SKM-1 treated with dmso at 0.1 percent for 144 hours (cell line): Measurements from ENCODE around the gene GIMD1.
"Not testable (repeated sequence)": the region's sequence is repeated elsewhere in the genome, so short reads cannot be mapped to it uniquely, and the experiment has no call there.

Experiments used
- DNase-seq: peaks from one replicate; lab custom pipeline; 2025; ENCODE audit not compliant: unreplicated experiment; lab: John Stamatoyannopoulos, UW

The GIMD1 gene

DNA sequence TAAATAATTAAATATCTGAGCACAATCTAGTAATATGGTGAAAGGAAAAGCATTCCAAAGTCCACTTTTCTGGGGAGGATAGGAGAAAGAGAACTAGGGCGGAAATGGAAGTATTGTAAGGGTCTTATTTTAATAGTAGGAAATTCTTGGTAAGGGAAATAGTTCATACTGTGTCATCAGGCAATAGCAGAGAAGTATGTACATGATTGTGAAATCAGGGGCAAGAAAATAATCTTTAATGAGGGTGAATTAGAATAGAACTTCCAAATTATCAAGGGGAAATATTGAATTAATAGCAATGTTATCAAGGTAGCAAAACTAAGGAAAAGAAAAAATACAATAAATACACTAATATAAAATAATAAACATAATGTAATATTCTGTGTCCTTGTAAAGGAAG, 14.8 kb downstream of the GIMD1 start:
- no peak for DNase-seq

DNA sequence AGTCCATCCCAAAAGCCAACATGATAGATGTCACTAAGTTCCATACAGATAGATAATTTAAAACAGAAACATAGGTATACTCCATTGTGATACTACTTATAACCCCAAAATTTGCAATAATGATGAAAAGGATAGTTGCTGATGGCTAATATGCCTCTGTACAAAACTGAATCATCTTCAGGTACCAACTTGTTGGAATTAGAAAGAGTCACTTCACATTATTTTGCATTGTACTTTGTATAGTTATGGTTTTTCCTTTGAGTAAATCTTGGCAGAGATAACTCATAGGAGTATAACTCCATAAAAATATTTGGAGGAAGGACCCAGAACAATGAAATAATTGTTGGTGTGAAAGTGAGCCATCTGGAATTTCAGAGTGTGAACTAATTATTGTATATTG, 17.6 kb downstream of the GIMD1 start:
- DNase-seq, result no peak

DNA sequence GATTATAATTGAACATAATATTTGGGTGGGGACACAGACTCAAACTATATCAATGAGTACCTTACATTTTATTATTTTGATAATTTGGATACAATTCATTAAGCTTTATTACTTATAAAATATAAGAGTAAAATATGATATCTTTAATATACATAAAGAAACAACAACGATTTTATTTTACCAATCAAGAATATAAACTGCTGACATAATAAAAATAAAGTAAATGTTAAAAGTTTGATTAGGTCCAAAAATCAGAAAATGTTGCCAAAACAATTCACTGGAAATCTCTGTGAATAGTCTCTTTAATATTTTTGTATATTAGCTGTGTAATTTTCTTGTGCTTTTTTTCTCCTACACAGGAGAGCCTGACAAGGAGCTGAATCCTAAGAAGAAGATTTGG, 21.4 kb downstream of the GIMD1 start:
- DNase-seq, result no peak

DNA sequence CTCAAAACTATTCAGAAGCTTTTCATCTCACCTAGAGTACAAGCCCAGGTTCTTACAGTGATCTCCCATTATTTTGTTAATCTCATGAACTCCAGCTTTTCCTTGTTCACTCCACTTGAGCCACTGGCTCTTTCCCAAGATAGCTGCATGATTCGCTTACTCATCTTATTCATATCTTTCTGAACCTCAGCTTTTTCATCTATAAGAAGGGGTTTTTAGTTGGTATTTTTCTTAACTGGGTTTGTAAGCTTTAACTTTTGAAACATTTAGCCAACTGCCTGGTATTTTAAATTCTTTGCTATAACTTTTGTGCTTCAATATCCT, 24.0 kb downstream of the GIMD1 start:
- DNase-seq, result no peak

DNA sequence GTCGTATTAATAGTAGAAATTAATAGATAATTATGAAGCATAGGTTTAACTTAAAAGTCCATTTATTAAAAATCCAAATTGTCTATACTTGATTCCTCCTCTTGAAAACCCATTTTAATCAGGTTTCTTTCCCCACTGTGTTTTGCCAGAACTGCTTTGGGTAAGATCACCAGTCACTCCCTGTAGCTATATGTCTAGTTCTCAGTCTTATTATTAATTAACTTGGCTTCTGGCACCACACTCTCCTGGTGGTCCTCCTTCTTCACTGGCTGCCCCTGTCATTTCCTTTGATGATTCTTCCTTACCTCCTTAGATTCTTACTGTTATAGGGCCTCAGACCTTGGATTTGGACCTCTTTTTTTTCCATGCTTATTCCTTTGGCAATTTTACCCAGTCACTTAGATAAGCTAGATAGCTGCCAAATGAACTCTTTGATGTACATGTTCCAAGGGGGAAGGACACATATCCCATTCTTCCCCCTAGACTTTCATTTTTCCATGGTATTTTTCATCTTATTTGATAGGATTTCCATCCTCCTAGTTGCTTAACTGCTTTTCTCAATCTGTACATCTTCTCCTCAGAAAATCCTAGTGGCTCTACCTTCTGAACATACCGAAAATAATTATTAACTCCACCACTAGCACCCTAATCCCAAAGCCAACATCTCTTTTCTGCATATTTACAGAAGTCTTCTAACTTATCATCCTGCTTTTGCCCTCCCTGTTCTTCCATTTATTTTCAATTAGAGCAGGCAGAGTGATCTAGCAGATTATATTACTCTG, 24.5 kb downstream of the GIMD1 start:
- no peak for DNase-seq

DNA sequence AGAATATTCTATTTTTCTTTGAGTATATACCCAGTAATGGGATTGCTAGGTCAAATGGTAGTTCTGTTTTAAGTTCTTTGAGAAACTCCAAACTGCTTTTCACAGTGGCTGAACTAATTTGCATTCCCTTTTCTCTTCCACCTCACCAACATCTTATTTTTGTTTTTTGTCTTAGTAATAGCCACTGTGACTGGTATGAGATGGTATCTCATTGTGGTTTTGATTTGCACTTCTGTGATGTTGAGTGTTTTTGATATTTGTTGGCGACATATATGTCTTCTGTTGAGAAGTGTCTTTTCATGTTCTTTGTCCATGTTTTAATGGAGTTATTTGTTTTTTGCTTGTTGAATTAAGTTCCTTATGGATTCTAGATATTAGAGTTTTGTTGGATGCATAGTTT, 27.8 kb downstream of the GIMD1 start:
- no peak for DNase-seq

DNA sequence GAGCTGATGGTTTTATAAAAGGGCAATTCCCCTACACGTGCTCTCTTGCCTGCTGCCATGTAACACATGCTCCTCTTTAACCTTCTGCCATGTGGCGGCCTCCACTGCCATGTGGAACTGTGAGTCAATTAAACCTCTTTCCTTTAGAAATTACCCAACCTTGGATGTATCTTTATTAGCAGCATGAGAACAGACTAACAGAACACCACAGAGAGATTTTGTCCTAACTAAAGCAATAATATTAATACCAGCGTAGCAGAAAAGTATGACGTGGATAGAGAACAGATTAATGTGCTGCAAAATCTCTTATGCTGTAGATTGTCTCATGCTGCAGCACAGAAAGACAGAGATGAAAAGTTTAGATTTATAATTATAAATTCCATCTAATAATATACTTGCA, 29.1 kb downstream of the GIMD1 start:
- DNase-seq, result no peak

DNA sequence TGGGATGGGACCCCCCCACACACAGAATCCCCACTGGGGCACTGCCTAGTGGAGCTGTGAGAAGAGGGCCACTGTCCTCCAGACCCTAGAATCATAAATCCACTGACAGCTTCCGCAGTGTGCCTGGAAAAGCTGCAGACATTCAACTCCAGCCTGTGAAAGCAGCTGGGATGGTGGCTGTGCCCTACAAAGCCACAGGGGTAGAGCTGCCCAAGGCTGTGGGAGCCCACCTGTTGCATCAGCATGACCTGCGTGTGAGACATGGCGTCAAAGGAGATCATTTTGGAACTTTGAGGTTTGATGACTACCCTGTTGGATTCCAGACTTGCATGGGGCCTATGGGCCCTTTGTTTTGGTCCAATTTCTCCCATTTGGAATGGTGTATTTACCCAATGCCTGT, 29.9 kb downstream of the GIMD1 start:
- DNase-seq, result no peak

DNA sequence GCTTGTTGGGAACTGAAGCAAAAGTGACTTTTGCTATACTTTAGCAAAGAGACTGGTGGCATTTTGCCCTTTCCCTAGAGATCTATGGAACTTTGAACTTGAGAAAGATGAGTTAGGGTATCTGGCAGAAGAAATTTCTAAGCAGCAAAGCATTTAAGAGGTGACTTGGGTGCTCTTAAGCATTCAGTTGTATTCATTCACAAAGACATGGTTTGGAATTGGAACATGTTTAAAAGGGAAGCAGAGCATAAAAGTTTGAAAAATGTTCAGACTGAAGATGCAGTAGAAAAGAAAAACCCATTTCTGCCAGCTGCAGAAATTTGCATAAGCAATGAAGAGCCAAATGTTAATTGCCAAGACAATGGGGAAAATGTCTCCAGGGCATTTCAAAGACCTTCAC, 30.7 kb downstream of the GIMD1 start:
- no peak for DNase-seq

DNA sequence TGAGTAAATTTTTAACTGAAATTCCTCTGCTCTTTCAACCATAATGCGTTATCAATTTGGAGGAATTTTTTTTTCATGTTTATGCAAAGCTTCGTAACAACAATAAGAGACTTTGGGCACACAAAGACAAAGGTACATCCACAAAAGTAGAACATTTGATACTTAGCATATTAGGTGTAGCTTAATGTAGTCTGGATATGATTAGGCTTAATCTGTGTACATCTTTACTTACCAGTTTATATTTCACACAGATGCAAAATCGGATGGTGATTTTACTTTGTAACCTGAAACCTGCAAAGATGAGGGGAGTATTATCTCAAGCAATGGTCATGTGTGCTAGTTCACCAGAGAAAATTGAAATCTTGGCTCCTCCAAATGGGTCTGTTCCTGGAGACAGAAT, 32.0 kb downstream of the GIMD1 start:
- no peak for DNase-seq

DNA sequence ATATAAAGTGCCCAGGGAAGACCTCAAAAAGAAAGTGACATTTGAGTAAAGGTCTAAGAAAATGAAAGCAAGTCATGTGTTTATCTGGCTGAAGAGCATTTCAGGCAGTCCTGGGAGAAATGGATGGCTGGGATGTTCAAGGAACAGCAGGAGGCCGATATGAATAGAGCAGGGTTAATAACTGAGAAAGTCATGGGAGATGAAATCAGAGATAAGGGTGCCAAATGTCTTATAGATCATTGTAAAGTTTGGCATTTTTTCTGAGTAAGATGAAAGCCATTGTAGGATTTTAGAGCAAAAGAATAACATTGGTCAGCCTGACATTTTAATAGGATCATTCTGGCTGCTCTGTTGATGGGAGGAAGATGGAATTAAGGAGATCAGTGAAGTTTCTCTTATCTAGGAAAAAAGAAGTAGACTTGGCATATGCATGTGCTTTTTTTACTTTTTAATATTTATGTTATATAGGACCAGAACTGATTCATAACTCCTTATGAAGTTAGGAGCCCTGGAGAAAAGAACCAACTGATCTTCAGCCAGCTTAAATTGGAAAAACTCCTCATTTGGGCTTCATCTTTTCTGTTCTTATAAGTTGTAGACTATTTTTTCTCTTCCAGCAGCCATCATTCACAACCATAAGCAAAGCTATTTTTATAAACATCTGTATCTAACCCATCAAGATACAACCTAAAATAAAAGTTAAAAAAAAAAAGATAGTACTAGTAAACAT, 33.7 kb downstream of the GIMD1 start:
- DNase-seq, result no peak

DNA sequence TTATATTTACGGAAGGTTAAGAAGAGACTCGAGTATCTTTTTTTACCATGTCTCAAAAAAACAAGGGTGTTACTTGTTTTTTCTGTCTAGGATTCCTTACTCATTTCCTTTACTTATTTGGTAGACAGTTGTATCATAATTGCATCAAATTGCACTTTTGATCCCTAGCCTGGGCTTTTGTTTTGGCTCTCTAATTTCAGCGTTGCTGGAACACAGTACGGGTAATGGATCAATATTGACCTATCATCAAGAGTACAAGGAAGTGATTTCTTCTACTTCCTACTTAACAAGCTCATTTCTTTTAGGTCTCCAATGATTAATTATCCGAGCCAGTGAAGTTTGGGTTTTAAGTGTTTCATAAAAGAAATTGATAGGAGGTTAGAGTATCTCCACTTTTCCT, 35.4 kb downstream of the GIMD1 start:
- DNase-seq, result no peak

DNA sequence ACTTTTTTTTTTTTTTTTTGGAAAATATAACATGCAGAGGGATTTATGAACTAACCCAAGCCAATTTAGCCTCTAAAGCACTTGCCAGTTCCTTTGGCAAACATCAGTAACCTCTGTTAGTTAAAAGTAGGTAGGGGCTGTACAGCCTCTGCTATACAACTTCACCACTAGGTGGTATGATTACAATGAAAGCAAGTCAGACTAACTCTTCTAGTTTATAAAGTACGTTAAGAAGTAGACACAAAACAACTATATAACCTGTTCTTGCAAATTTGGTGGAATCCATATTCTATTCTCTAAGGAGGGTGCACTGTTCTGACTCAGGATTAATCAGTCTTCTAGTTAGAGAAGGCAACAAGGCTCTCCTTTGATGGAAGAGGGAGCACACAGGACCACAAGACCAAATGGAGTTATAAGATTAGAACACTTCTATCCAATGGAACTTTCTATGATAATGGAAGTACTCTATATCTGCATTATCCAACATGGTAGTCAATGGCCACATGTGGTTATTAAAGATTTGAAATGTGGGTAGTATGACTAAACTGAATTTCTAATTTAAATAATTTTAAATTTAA, 39.4 kb downstream of the GIMD1 start:
- DNase-seq, result peak; percentile 19

DNA sequence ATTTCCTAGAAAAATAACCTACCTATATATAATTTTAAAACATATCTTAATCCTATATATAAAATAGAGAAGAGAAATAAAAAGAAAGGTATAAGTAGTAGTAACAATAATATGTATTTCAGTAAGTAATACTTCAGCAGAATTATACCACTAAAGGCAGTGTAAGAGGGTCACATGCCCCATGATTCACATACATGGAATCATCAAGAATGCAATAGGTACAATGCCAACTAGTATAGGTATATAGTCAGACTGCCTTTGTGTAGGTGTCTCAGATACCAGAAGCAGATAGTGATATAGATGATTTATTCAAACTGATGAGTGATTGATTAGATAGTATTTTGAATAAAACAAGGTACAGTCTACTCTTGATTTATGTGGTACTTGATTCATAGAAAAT, 42.8 kb downstream of the GIMD1 start:
- no peak for DNase-seq

DNA sequence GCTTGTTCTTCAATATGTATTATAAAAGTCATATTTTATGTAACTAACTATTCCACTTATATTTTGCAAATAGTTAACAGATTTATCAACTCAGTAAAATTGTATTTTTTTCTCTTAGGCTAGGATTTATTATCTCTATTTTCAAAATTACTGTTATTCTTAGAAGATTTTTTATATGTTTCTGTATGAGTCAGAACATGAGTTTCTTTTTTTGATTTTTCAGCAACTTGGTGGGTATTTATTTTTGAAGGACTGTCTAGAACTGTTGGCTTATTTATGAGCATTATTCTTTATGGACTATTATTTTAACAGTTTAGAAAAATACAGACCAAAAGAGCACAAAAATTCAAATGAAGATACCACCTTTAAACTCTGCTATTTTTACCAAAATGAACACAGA, 45.5 kb downstream of the GIMD1 start:
- no peak for DNase-seq

DNA sequence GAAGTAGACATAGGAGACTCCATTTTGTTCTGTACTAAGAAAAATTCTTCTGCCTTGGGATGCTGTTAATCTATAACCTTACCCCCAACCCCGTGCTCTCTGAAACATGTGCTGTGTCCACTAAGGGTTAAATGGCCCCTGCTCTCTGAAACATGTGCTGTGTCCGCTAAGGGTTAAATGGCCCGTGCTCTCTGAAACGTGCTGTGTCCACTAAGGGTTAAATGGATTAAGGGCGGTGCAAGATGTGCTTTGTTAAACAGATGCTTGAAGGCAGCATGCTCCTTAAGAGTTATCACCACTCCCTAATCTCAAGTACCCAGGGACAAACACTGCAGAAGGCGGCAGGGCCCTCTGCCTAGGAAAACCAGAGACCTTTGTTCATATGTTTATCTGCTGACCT, 46.8 kb downstream of the GIMD1 start:
- not testable (repeated sequence) for DNase-seq

DNA sequence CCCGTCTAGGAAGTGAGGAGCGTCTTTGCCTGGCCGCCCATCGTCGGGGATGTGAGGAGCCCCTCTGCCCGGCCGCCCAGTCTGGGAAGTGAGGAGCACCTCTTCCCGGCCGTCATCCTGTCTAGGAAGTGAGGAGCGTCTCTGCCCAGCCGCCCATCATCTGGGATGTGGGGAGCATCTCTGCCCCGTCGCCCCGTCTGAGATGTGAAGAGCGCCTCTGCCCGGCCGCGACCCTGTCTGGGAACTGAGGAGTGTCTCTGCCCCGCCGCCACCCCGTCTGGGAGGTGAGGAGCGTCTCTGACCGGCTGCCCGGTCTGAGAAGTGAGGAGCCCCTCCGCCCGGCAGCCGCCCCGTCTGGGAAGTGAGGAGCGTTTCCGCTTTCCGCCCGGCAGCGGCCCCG, 47.4 kb downstream of the GIMD1 start:
- not testable (repeated sequence) for DNase-seq

DNA sequence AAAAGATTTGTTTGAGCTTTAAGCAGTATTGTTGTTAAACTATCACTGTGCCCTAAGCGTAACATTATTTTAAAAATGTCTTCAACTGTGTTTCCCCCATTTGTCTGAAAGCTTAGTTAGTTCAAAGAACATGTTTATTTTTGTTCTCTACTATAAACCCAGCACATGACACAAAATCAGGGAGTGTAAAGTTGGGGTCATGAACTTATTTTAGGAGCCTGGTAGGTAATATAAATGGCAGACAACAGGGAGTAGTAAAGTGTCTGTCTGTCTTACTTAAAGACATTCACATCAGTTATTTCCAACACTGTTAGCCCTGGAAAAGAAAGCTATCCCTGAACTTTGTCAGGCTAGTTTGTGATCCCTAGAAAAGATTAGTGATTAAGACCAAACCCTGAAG, 48.3 kb downstream of the GIMD1 start:
- no peak for DNase-seq

DNA sequence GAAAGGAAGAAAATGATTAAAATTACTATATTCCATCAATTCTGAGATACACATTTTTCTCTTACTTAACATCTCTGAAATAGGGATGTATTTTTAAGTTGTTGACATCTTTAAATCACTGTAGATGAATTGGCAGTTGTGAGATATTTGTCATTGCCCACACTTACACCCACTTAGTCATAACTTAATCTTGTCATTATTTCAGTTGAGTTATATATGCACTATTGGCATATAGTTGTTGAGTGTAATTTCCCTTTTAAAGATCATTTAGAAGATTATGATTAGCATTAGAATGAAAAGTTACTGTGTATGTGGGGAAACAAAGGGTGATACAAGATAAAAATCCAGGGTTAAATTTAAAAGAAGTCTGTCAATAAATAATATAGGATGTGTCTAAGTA, 50.1 kb downstream of the GIMD1 start:
- no peak for DNase-seq

DNA sequence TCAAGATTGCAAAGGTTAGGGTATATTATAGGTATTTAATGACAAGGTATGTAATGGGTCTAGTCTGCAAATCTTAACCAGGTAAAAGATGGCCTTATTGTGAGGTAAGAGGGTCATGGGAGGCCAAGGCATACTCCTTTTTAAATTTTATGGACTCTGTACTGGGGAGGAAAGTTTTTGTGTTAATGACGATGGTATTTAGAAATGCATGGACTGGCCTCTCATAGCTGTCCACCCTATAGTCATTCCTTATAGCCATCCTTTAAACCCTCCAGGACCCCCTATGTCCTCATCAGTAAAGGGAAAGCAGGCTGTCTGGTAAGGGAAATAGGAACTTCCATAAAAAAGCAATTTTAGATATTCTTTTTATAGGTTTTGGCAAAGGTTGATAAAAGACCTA, 50.8 kb downstream of the GIMD1 start:
- DNase-seq, result no peak

DNA sequence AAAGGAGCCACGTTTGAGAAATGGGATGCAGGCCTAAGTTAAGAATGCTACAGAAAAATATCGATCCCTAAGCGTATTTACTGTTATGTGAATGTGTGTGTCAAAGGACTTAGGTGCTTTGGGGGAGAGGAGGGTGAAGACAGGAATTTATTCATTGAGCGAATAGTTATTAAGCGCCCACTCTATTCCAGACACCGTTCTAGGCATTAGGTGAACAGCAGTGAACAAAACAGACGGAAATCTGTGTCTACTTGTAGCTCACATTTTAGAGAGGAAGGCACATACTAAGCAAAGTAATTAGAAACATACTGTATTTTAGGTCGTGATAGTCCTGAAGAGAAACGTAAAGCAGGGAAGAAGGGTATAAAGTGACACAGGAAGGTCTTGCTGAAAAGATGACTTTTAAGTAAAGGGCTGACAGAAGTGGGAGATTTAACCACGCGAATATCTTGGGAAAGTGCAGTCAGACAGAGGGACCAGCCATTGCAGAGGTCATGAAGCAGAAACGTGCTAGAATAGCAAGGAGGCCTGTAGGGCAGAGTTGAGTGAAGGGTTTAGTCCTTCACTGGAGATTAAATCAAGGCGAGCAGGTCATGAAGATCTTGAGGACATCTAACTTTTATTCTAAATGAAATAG, 51.7 kb downstream of the GIMD1 start:
- no peak for DNase-seq
